ENCODE results near the gene KAZN. TPM values are rescaled to one million over a fixed set of nuclear protein-coding genes. Genes with fewer than 3 reads are reported as not detected.

The KAZN gene
- polyA plus RNA-seq, 1 of the 3 experiments (the other 2 are of a cell fraction) = 6.8 TPM

DNA sequence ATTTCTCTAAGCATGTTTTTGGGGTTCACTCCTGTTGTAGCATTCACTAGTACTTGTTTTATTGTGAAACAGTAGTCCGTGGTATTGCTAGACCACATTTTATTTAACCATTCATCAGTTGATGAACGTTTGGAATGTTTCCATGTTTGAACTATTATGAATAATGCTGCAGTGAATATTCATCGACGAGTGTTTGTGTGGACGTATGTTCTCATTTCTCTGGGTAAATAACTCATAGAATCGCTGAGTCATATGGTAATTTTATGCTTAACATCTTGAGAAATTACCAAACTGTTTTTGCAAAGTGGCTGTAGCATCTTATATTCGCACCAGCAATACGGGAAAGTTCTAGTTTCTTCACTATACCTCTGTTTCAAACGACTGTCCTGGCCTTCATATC is 28.0 kb upstream of the KAZN start:
- Histone ChIP-seq H3K79me2 (ENCODE audit: insufficient read depth) (no peaks in the 10 kb centered on the region), H3K4me3 (ENCODE audit: low read depth in 2 of 2, low read length in 1 of 2) (no peak overlapping the region), H3K27ac (ENCODE audit: low read depth in 2 of 2, low read length in 1 of 2) (no peak overlapping the region), H3K9ac (no peak overlapping the region), H2AFZ (ENCODE audit: low read depth) (no peak overlapping the region), H3F3A (replicated peaks; ENCODE audit: insufficient read depth) (no peaks in the 10 kb centered on the region), H4K20me1 (ENCODE audit: insufficient read depth) (no peaks in the 10 kb centered on the region), H3K9me3 (no peaks in the 10 kb centered on the region), H3K4me2 (no peak overlapping the region), H3K4me1 (ENCODE audit: control insufficient read depth in 1 of 2, insufficient read depth in 2 of 2, low read depth in 1 of 2, low read length in 1 of 2) (no peaks in the 10 kb centered on the region), H3K36me3 (replicated peaks in 1 of 2; ENCODE audit: control insufficient read depth in 1 of 2, insufficient read depth in 2 of 2, low read length in 1 of 2) (no peaks in the 10 kb centered on the region), H3K9me2 (no peaks in the 10 kb centered on the region), H3K27me3 (ENCODE audit: insufficient read depth) (no peaks in the 10 kb centered on the region)
- 36% methylated on average over 9 of the region's 9 CpGs for WGBS (ENCODE audit: low lambda C conversion rate)
- POLR2A ChIA-PET = no interaction called here
- CTCF ChIA-PET = no interaction called here
- TF ChIP-seq EZH2phosphoT487 (IDR thresholded peaks at IDR 0.05; ENCODE audit: borderline replicate concordance, low read depth) = no peak
- TF ChIP-seq NFIC (IDR thresholded peaks at IDR 0.05; ENCODE audit: borderline replicate concordance) = no peak
- TF ChIP-seq POLR2AphosphoS5 (IDR thresholded peaks at IDR 0.05; ENCODE audit: low read depth, low read length) = no peak
- DNase-seq = no peak

GRCh38 chr1:14571810-14572767 is 26.4 kb upstream of the KAZN start:
- H3K27ac ChIP-seq (ENCODE audit: low read depth in 2 of 2, low read length in 1 of 2) = no peak overlapping the region
- peak; percentile 44 for DNase-seq
- CTCF ChIA-PET = interaction anchor here (0.5 to 1.4 kb wide), 2 partner anchors 38 to 458 kb away, joined by 4 read pairs; no protein-coding TSS in a partner anchor
- POLR2A ChIA-PET = no interaction called here
- no peak overlapping the region for H3K9ac ChIP-seq
- no peaks in the 10 kb centered on the region for H3K27me3 ChIP-seq (ENCODE audit: insufficient read depth)
- no peak overlapping the region for H3K4me3 ChIP-seq (ENCODE audit: low read depth in 2 of 2, low read length in 1 of 2)
- no peak overlapping the region for H3K4me2 ChIP-seq
- TF ChIP-seq RAD21 (IDR thresholded peaks at IDR 0.05; ENCODE audit: low read length) (peak; percentile 43), EP300 (IDR thresholded peaks at IDR 0.05; ENCODE audit: borderline replicate concordance in 1 of 2, low read depth in 1 of 2, low read length in 1 of 2) (no peak)
- no peaks in the 10 kb centered on the region for H3K79me2 ChIP-seq (ENCODE audit: insufficient read depth)
- no peaks in the 10 kb centered on the region for H3K36me3 ChIP-seq (replicated peaks in 1 of 2; ENCODE audit: control insufficient read depth in 1 of 2, insufficient read depth in 2 of 2, low read length in 1 of 2)
- H4K20me1 ChIP-seq (ENCODE audit: insufficient read depth) = no peaks in the 10 kb centered on the region
- 36% methylated on average over 9 of the region's 17 CpGs for WGBS (ENCODE audit: low lambda C conversion rate)
- H3K4me1 ChIP-seq (ENCODE audit: control insufficient read depth in 1 of 2, insufficient read depth in 2 of 2, low read depth in 1 of 2, low read length in 1 of 2) = no peaks in the 10 kb centered on the region
- H3K9me2 ChIP-seq = no peaks in the 10 kb centered on the region
- H2AFZ ChIP-seq (ENCODE audit: low read depth) = no peak overlapping the region
- no peaks in the 10 kb centered on the region for H3K9me3 ChIP-seq
- no peaks in the 10 kb centered on the region for H3F3A ChIP-seq (replicated peaks; ENCODE audit: insufficient read depth)

- Histone ChIP-seq H3K4me2 (no peak overlapping the region), H3K27me3 (ENCODE audit: insufficient read depth) (no peaks in the 10 kb centered on the region), H3K36me3 (replicated peaks in 1 of 2; ENCODE audit: control insufficient read depth in 1 of 2, insufficient read depth in 2 of 2, low read length in 1 of 2) (no peaks in the 10 kb centered on the region), H4K20me1 (ENCODE audit: insufficient read depth) (no peaks in the 10 kb centered on the region), H3K9me3 (no peaks in the 10 kb centered on the region), H3K4me1 (ENCODE audit: control insufficient read depth in 1 of 2, insufficient read depth in 2 of 2, low read depth in 1 of 2, low read length in 1 of 2) (no peaks in the 10 kb centered on the region), H3K9me2 (no peaks in the 10 kb centered on the region), H3K9ac (no peak overlapping the region), H2AFZ (ENCODE audit: low read depth) (no peak overlapping the region), H3K79me2 (ENCODE audit: insufficient read depth) (no peaks in the 10 kb centered on the region), H3K4me3 (ENCODE audit: low read depth in 2 of 2, low read length in 1 of 2) (no peak overlapping the region), H3F3A (replicated peaks; ENCODE audit: insufficient read depth) (no peaks in the 10 kb centered on the region), H3K27ac (ENCODE audit: low read depth in 2 of 2, low read length in 1 of 2) (no peak overlapping the region)
- ChIA-PET POLR2A (no interaction called here), CTCF (no interaction called here)
- no peak for DNase-seq
- WGBS (ENCODE audit: low lambda C conversion rate) = 42% methylated on average over 4 of the region's 4 CpGs
- no peak for TF ChIP-seq SMC3 (IDR thresholded peaks at IDR 0.05; ENCODE audit: low read depth, low read length)
- TF ChIP-seq, protein P1, sequence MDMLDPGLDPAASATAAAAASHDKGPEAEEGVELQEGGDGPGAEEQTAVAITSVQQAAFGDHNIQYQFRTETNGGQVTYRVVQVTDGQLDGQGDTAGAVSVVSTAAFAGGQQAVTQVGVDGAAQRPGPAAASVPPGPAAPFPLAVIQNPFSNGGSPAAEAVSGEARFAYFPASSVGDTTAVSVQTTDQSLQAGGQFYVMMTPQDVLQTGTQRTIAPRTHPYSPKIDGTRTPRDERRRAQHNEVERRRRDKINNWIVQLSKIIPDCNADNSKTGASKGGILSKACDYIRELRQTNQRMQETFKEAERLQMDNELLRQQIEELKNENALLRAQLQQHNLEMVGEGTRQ (IDR thresholded peaks at IDR 0.05; ENCODE audit: borderline replicate concordance, low read depth, low read length) = no peak
- no peak for TF ChIP-seq TCF12 (IDR thresholded peaks at IDR 0.05)
- no peak for TF ChIP-seq FOXJ3 (CRISPR knock-in tag; IDR thresholded peaks at IDR 0.05)
- no peak for TF ChIP-seq YY1 (IDR thresholded peaks at IDR 0.05; ENCODE audit: low read depth)
- TF ChIP-seq IRF3 (IDR thresholded peaks at IDR 0.05; ENCODE audit: low read depth, low read length) = no peak
- TF ChIP-seq ELF1 (IDR thresholded peaks at IDR 0.05) = no peak
- no peak for TF ChIP-seq FOXM1 (IDR thresholded peaks at IDR 0.05; ENCODE audit: low read depth)
- TF ChIP-seq FOSL2 (IDR thresholded peaks at IDR 0.05; ENCODE audit: borderline replicate concordance, low read depth) = no peak
- no peak for TF ChIP-seq PBX3 (IDR thresholded peaks at IDR 0.05)
- TF ChIP-seq GATA2 (CRISPR knock-in tag; IDR thresholded peaks at IDR 0.05) = no peak
These were observed 25.6 kb upstream of the KAZN start for GRCh38 chr1:14572861-14573260.
